Mucosa of descending colon (tissue), 3 donors: ENCODE measurements around the gene SPP2. TPM values are rescaled to one million over a fixed set of nuclear protein-coding genes. Genes with fewer than 3 reads are reported as not detected.

Experiments used
- ATAC-seq: fragments of 200-7000 bp; cut with Tn5 transposase; one replicate; pipeline ENCODE4 v1.9.1; 2020; ENCODE audit warnings: mild to moderate bottlenecking, moderate library complexity
- DNase-seq, 3 donors: peaks; one replicate each; pipeline ENCODE4 v3.0.0-alpha.2; 2020
- H3K36me3 ChIP-seq: fragments of 200-600 bp; one replicate; pipeline ENCODE4 v1.8.0; 2021; ENCODE audit warnings: low read depth, mild to moderate bottlenecking
- H3K4me1 ChIP-seq: fragments of 200-600 bp; one replicate; pipeline ENCODE4 v1.8.0; 2021; ENCODE audit warnings: low read depth, mild to moderate bottlenecking
- H3K4me3 ChIP-seq: fragments of 200-600 bp; one replicate; pipeline ENCODE4 v1.8.0; 2021; ENCODE audit warnings: mild to moderate bottlenecking
- H3K9me3 ChIP-seq: fragments of 200-600 bp; one replicate; pipeline ENCODE4 v1.8.0; 2021; ENCODE audit warnings: mild to moderate bottlenecking
- CTCF ChIP-seq: fragments of 200-600 bp; IDR thresholded peaks from one replicate; pipeline ENCODE4 v1.8.0; 2022; ENCODE audit warnings: antibody characterized with exemption, mild to moderate bottlenecking
- intact Hi-C, 2 donors: fragments of 100-400 bp; cut with DNase I in 1 of 2; cut with micrococcal nuclease in 1 of 2; formaldehyde crosslinking; loops; one replicate each; pipeline versions ENCODE4 v1.11.0 to v1.11.1; 2022; cut with DNase I, micrococcal nuclease
- total RNA-seq, 3 donors: library from RNA; stranded (reverse); fragmentation: NEBNext Ultra II Directional in 2 of 3; extraction: Animal tissue kit (Norgen Biotek cat#: 25700) in 2 of 3; gene quantifications; one replicate each; pipeline versions ENCODE4 v1.2.1 to v1.2.4, GENCODE V29; 2021 to 2023
- donor health status: DM: no; HTN: no; CAD: no; lungs with moderate emphysema.
- donor health status: DM: no; HTN: no; CAD: no.
- donor health status: DM: no; HTN: yes; CAD: no.

The SPP2 gene
- total RNA-seq, 3 donors from 2014 or later, result not detected

- no peaks in the 10 kb centered on the region for H3K9me3 ChIP-seq
- no peak for TF ChIP-seq CTCF
- H3K4me1 ChIP-seq, result no peaks in the 10 kb centered on the region
- no peak overlapping the region for H3K4me3 ChIP-seq
- no peak for ATAC-seq
- no peak for DNase-seq
- intact Hi-C loops, result no loop called here
- no peaks in the 10 kb centered on the region for H3K36me3 ChIP-seq
Observed at GRCh38 chr2:234076451-234076850, 25.9 kb downstream of the SPP2 start.

- H3K9me3 ChIP-seq, result no peaks in the 10 kb centered on the region
- no peak for TF ChIP-seq CTCF
- intact Hi-C loops, result no loop called here
- H3K4me1 ChIP-seq, result no peaks in the 10 kb centered on the region
- no peak for ATAC-seq
- no peaks in the 10 kb centered on the region for H3K36me3 ChIP-seq
- no peak overlapping the region for H3K4me3 ChIP-seq
- no peak for DNase-seq
Observed at GRCh38 chr2:234078129-234078528, 27.6 kb downstream of the SPP2 start.

- ATAC-seq (peak; percentile 91), DNase-seq (peak; percentile 50 to 77 (median 58))
- H3K9me3 ChIP-seq, result no peaks in the 10 kb centered on the region
- intact Hi-C loops, result no loop called here
- H3K36me3 ChIP-seq, result no peaks in the 10 kb centered on the region
- H3K4me1 ChIP-seq, result no peaks in the 10 kb centered on the region
- TF ChIP-seq CTCF, result no peak
- no peak overlapping the region for H3K4me3 ChIP-seq
Observed at GRCh38 chr2:234081970-234082822, 31.7 kb downstream of the SPP2 start.

- DNase-seq (no peak), ATAC-seq (no peak)
- Histone ChIP-seq H3K36me3 (no peaks in the 10 kb centered on the region), H3K4me1 (no peaks in the 10 kb centered on the region), H3K4me3 (no peak overlapping the region), H3K9me3 (no peaks in the 10 kb centered on the region)
- intact Hi-C loops, result no loop called here
- TF ChIP-seq CTCF, result no peak
Observed at GRCh38 chr2:234083572-234084348, 33.3 kb downstream of the SPP2 start.

- intact Hi-C loops, result no loop called here
- H3K4me3 ChIP-seq, result no peak overlapping the region
- no peak for TF ChIP-seq CTCF
Observed at GRCh38 chr2:234091432-234091879, 41.0 kb downstream of the SPP2 start.

More at GRCh38 chr2:234091432-234091879, 41.0 kb downstream of the SPP2 start:
- H3K4me1 ChIP-seq, result no peaks in the 10 kb centered on the region
- ATAC-seq (no peak), DNase-seq (no peak)
- no peaks in the 10 kb centered on the region for H3K9me3 ChIP-seq
- H3K36me3 ChIP-seq, result no peaks in the 10 kb centered on the region
